HEK293 (cell line): ENCODE measurements around the gene IFNL4.

ENCODE experiments used
- CTCF ChIA-PET: fragments of 350-600 bp; formaldehyde crosslinking; extraction: SDS; loops from one replicate; lab custom pipeline; 2021; ENCODE audit warnings: antibody characterized with exemption; lab: Yijun Ruan, JAX
- POLR2A ChIA-PET: fragments of 300-600 bp; formaldehyde crosslinking; extraction: SDS; loops from one replicate; lab custom pipeline; 2020; ENCODE audit warnings: antibody characterized with exemption, inconsistent platforms; lab: Yijun Ruan, JAX
- H3K27ac ChIP-seq: fragments of 200-500 bp; sonication (Bioruptor generic); 2 replicates; pipeline ENCODE4 v1.5.1; 2014; ENCODE audit warnings: low read depth, low read length, control low read depth, inconsistent platforms; ENCODE audit errors: extremely low read depth
- H3K36me3 ChIP-seq, 2 experiments: fragments of 200-500 bp in 1 of 2; sonication (Bioruptor generic) in 1 of 2; 1 replicate in 1 of 2; 2 replicates in 1 of 2; pipeline ENCODE4 v1.5.1; 2014 to 2017; ENCODE audit warnings: inconsistent platforms in 2 of 2, low read length in 2 of 2; ENCODE audit not compliant: control insufficient read depth in 2 of 2, insufficient read depth in 1 of 2
- H3K4me1 ChIP-seq: fragments of 200-500 bp; sonication (Bioruptor generic); 2 replicates; pipeline ENCODE4 v1.5.1; 2014; ENCODE audit warnings: mild to moderate bottlenecking, low read length, inconsistent platforms; ENCODE audit not compliant: control insufficient read depth, insufficient read depth
- H3K4me3 ChIP-seq: 2 replicates; pipeline ENCODE4 v1.5.1; 2011; ENCODE audit warnings: low read depth, mild to moderate bottlenecking, control low read depth, low read length, moderate library complexity
- H3K9me3 ChIP-seq: fragments of 200-500 bp; sonication (Bioruptor generic); 2 replicates; pipeline ENCODE4 v1.5.1; 2014; ENCODE audit warnings: low read depth, low read length, inconsistent platforms; ENCODE audit not compliant: control insufficient read depth, insufficient read depth
- GLI4 ChIP-seq: fragments of 450-650 bp; formaldehyde crosslinking; IDR thresholded peaks from 2 replicates; pipeline ENCODE4 v1.5.1; 2016; ENCODE audit warnings: missing biosample characterization, missing genetic modification characterization
- GLIS1 ChIP-seq: fragments of 450-650 bp; formaldehyde crosslinking; IDR thresholded peaks from 2 replicates; pipeline ENCODE4 v1.5.1; 2016; ENCODE audit warnings: missing biosample characterization, missing genetic modification characterization
- KLF10 ChIP-seq: fragments of 450-650 bp; IDR thresholded peaks from 2 replicates; pipeline ENCODE4 v1.5.1; 2018; ENCODE audit warnings: missing biosample characterization, mild to moderate bottlenecking, missing genetic modification characterization
- PRDM10 ChIP-seq: fragments of 450-650 bp; formaldehyde crosslinking; IDR thresholded peaks from 2 replicates; pipeline ENCODE4 v1.5.1; 2016; ENCODE audit warnings: missing biosample characterization, missing genetic modification characterization
- PRDM6 ChIP-seq: fragments of 450-650 bp; formaldehyde crosslinking; IDR thresholded peaks from 2 replicates; pipeline ENCODE4 v1.5.1; 2017; ENCODE audit warnings: missing biosample characterization, missing genetic modification characterization
- ZBTB17 ChIP-seq: fragments of 450-650 bp; formaldehyde crosslinking; IDR thresholded peaks from 2 replicates; pipeline ENCODE4 v1.5.1; 2016; ENCODE audit warnings: missing biosample characterization, missing genetic modification characterization
- ZFHX2 ChIP-seq: fragments of 450-650 bp; formaldehyde crosslinking; conservative IDR thresholded peaks from 2 replicates; pipeline ENCODE4 v1.5.1; 2016; ENCODE audit warnings: missing biosample characterization, missing genetic modification characterization
- ZFP37 ChIP-seq: fragments of 450-650 bp; formaldehyde crosslinking; IDR thresholded peaks from 2 replicates; pipeline ENCODE4 v1.5.1; 2016; ENCODE audit warnings: missing biosample characterization, missing genetic modification characterization
- ZIC2 ChIP-seq: fragments of 450-650 bp; formaldehyde crosslinking; IDR thresholded peaks from 2 replicates; pipeline ENCODE4 v1.5.1; 2016; ENCODE audit warnings: missing biosample characterization, missing genetic modification characterization
- ZNF211 ChIP-seq: fragments of 450-650 bp; formaldehyde crosslinking; IDR thresholded peaks from 2 replicates; pipeline ENCODE4 v1.5.1; 2016; ENCODE audit warnings: low read depth, missing biosample characterization, missing genetic modification characterization
- ZNF24 ChIP-seq: fragments of 450-650 bp; formaldehyde crosslinking; IDR thresholded peaks from 2 replicates; pipeline ENCODE4 v1.5.1; 2016; ENCODE audit warnings: missing biosample characterization, missing genetic modification characterization
- ZNF514 ChIP-seq: fragments of 450-650 bp; formaldehyde crosslinking; IDR thresholded peaks from 2 replicates; pipeline ENCODE4 v1.5.1; 2016; ENCODE audit warnings: missing biosample characterization, missing genetic modification characterization
- ZNF558 ChIP-seq: fragments of 450-650 bp; formaldehyde crosslinking; IDR thresholded peaks from 2 replicates; pipeline ENCODE4 v1.5.1; 2016; ENCODE audit warnings: missing biosample characterization, missing genetic modification characterization
- ZNF560 ChIP-seq: fragments of 450-650 bp; formaldehyde crosslinking; IDR thresholded peaks from 2 replicates; pipeline ENCODE4 v1.5.1; 2017; ENCODE audit warnings: missing biosample characterization, missing genetic modification characterization, borderline replicate concordance
- ZNF580 ChIP-seq: fragments of 450-650 bp; formaldehyde crosslinking; IDR thresholded peaks from 2 replicates; pipeline ENCODE4 v1.5.1; 2016; ENCODE audit warnings: missing biosample characterization, missing genetic modification characterization
- ZNF670 ChIP-seq: fragments of 450-650 bp; formaldehyde crosslinking; IDR thresholded peaks from 2 replicates; pipeline ENCODE4 v1.5.1; 2016; ENCODE audit warnings: missing biosample characterization, missing genetic modification characterization, low read depth
- ZNF704 ChIP-seq: fragments of 450-650 bp; formaldehyde crosslinking; IDR thresholded peaks from 2 replicates; pipeline ENCODE4 v1.5.1; 2016; ENCODE audit warnings: missing biosample characterization, missing genetic modification characterization
- ZNF747 ChIP-seq: fragments of 450-650 bp; formaldehyde crosslinking; IDR thresholded peaks from 2 replicates; pipeline ENCODE4 v1.5.1; 2016; ENCODE audit warnings: missing biosample characterization, missing genetic modification characterization
- ZNF792 ChIP-seq: fragments of 450-650 bp; formaldehyde crosslinking; IDR thresholded peaks from 2 replicates; pipeline ENCODE4 v1.5.1; 2016; ENCODE audit warnings: missing biosample characterization, missing genetic modification characterization
- TF ChIP-seq, protein P1 (sequence below): fragments of 450-650 bp; IDR thresholded peaks from 2 replicates; pipeline ENCODE4 v1.5.1; 2018; ENCODE audit warnings: missing biosample characterization, missing genetic modification characterization
- TF ChIP-seq, protein P2 (sequence below): fragments of 450-650 bp; formaldehyde crosslinking; IDR thresholded peaks from 2 replicates; pipeline ENCODE4 v1.5.1; 2017; ENCODE audit warnings: missing biosample characterization, missing genetic modification characterization

The IFNL4 gene

GRCh38 chr19:39236527-39236926 lies 12.1 kb downstream of the IFNL4 start:
- CTCF ChIA-PET: interaction anchor here (1.1 kb wide), 1 partner anchor 31 kb away, joined by 3 read pairs; no protein-coding TSS in a partner anchor
- H3K27ac ChIP-seq: no peak overlapping the region
- H3K4me1 ChIP-seq: peaks cover 5% of the 10 kb centered on the region; the same call in 1 of the 2 replicates
- H3K36me3 ChIP-seq: no peaks in the 10 kb centered on the region
- TF ChIP-seq ZNF211 (no peak), PRDM10 (peak; percentile 48; the same call in 1 of the 2 replicates), ZFP37 (tag by site-specific recombination) (no peak), ZFHX2 (tag by site-specific recombination) (no peak)
- POLR2A ChIA-PET: interaction anchor here (0.5 kb wide), 1 partner anchor 61 kb away, joined by 9 read pairs; no protein-coding TSS in a partner anchor
- H3K9me3 ChIP-seq: no peaks in the 10 kb centered on the region
- no peak overlapping the region for H3K4me3 ChIP-seq

GRCh38 chr19:39232708-39233107 lies 15.9 kb downstream of the IFNL4 start:
- TF ChIP-seq ZNF560 (no peak), ZNF792 (tag by site-specific recombination) (no peak), ZNF704 (tag by site-specific recombination) (no peak), ZNF670 (tag by site-specific recombination) (no peak), GLI4 (tag by site-specific recombination) (no peak), GLIS1 (tag by site-specific recombination) (peak; percentile 46; the same call in 1 of the 2 replicates), ZNF747 (tag by site-specific recombination) (no peak)
- Histone ChIP-seq H3K9me3 (no peaks in the 10 kb centered on the region), H3K27ac (no peak overlapping the region), H3K4me1 (peaks cover 3% of the 10 kb centered on the region; the same call in 1 of the 2 replicates), H3K4me3 (no peak overlapping the region), H3K36me3 (no peaks in the 10 kb centered on the region; a peak in 1 of 3 replicates)
- ChIA-PET POLR2A (no interaction called here), CTCF (interaction anchor here (0.6 to 1.1 kb wide), 3 partner anchors 10 to 179 kb away, joined by 3 to 5 read pairs (median 4); partner anchors contain the start of gene PLEKHG2)

- no peaks in the 10 kb centered on the region for H3K4me1 ChIP-seq
- no peaks in the 10 kb centered on the region for H3K9me3 ChIP-seq
- ChIA-PET CTCF (interaction anchor here (1.5 kb wide), 1 partner anchor 108 kb away, joined by 10 read pairs; no protein-coding TSS in a partner anchor), POLR2A (no interaction called here)
- no peak overlapping the region for H3K27ac ChIP-seq
- H3K4me3 ChIP-seq: no peak overlapping the region
- H3K36me3 ChIP-seq: no peaks in the 10 kb centered on the region; a peak in 1 of 3 replicates
- TF ChIP-seq ZNF580 (tag by site-specific recombination): peak; percentile 62; the same call in 1 of the 2 replicates
- TF ChIP-seq, protein P1, sequence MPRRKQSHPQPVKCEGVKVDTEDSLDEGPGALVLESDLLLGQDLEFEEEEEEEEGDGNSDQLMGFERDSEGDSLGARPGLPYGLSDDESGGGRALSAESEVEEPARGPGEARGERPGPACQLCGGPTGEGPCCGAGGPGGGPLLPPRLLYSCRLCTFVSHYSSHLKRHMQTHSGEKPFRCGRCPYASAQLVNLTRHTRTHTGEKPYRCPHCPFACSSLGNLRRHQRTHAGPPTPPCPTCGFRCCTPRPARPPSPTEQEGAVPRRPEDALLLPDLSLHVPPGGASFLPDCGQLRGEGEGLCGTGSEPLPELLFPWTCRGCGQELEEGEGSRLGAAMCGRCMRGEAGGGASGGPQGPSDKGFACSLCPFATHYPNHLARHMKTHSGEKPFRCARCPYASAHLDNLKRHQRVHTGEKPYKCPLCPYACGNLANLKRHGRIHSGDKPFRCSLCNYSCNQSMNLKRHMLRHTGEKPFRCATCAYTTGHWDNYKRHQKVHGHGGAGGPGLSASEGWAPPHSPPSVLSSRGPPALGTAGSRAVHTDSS: no peak
- no peak for TF ChIP-seq ZNF558
- TF ChIP-seq ZNF514: no peak
- TF ChIP-seq, protein P2, sequence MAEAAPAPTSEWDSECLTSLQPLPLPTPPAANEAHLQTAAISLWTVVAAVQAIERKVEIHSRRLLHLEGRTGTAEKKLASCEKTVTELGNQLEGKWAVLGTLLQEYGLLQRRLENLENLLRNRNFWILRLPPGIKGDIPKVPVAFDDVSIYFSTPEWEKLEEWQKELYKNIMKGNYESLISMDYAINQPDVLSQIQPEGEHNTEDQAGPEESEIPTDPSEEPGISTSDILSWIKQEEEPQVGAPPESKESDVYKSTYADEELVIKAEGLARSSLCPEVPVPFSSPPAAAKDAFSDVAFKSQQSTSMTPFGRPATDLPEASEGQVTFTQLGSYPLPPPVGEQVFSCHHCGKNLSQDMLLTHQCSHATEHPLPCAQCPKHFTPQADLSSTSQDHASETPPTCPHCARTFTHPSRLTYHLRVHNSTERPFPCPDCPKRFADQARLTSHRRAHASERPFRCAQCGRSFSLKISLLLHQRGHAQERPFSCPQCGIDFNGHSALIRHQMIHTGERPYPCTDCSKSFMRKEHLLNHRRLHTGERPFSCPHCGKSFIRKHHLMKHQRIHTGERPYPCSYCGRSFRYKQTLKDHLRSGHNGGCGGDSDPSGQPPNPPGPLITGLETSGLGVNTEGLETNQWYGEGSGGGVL (tag by site-specific recombination): peak; percentile 58; the same call in 1 of the 2 replicates
- TF ChIP-seq ZNF24 (tag by site-specific recombination): no peak
- TF ChIP-seq ZIC2: no peak
- TF ChIP-seq PRDM6: no peak
- TF ChIP-seq KLF10 (tag by site-specific recombination): no peak
- no peak for TF ChIP-seq ZBTB17 (tag by site-specific recombination)
Observed at GRCh38 chr19:39230096-39230764, 18.4 kb downstream of the IFNL4 start.
